Heart right ventricle (tissue), 16 donors: ENCODE data around the gene CLPTM1. TPM values are rescaled to one million over a fixed set of nuclear protein-coding genes. Genes with fewer than 3 reads are reported as not detected.
A peak's percentile ranks its signal among the peaks of the same experiment; 100 is the strongest.
"Not testable (repeated sequence)": the region's sequence is repeated elsewhere in the genome, so short reads cannot be mapped to it uniquely, and the experiment has no call there.

Experiments used
- ATAC-seq, 8 donors: fragments of 200-7000 bp; cut with Tn5 transposase; one replicate each; pipeline ENCODE4 v1.9.1; 2020; ENCODE audit warnings: mild to moderate bottlenecking in 8 of 8, moderate library complexity in 8 of 8, moderate number of reproducible peaks in 1 of 8
- DNase-seq, 2 donors: peaks; one replicate each; pipeline ENCODE4 v3.0.0-alpha.2; 2020
- H3K27ac ChIP-seq, 10 donors: fragments of 200-600 bp; sonication (generic) in 2 of 10; one replicate each; pipeline versions ENCODE4 v1.5.0 to v1.8.0; 2020 to 2022; ENCODE audit warnings: mild to moderate bottlenecking in 3 of 10
- H3K27me3 ChIP-seq, 7 donors: fragments of 200-600 bp; one replicate each; pipeline ENCODE4 v1.8.0; 2021 to 2022; ENCODE audit warnings: mild to moderate bottlenecking in 2 of 7
- H3K36me3 ChIP-seq, 9 donors: fragments of 200-600 bp; sonication (generic) in 1 of 9; one replicate each; pipeline versions ENCODE4 v1.5.0 to v1.8.0; 2020 to 2022; ENCODE audit warnings: mild to moderate bottlenecking in 2 of 9
- H3K4me1 ChIP-seq, 9 donors: fragments of 200-600 bp; sonication (generic) in 1 of 9; one replicate each; pipeline versions ENCODE4 v1.5.0 to v1.8.0; 2020 to 2022; ENCODE audit warnings: mild to moderate bottlenecking in 4 of 9
- H3K4me3 ChIP-seq, 10 donors: fragments of 200-600 bp; sonication (generic) in 2 of 10; one replicate each; pipeline versions ENCODE4 v1.5.0 to v1.8.0; 2020 to 2022; ENCODE audit warnings: mild to moderate bottlenecking in 7 of 10, moderate library complexity in 2 of 10
- H3K9me3 ChIP-seq, 11 donors: fragments of 200-600 bp in 10 of 11; sonication (generic) in 2 of 11; one replicate each; pipeline versions ENCODE4 v1.5.0 to v1.8.0; 2013 to 2022; ENCODE audit warnings: mild to moderate bottlenecking in 2 of 11, control low read depth in 1 of 11, moderate library complexity in 1 of 11
- CTCF ChIP-seq, 9 donors: fragments of 200-600 bp; sonication (generic) in 2 of 9; IDR thresholded peaks; one replicate each; pipeline versions ENCODE4 v1.5.0 to v1.8.0; 2021 to 2022; ENCODE audit warnings: antibody characterized with exemption in 9 of 9, mild to moderate bottlenecking in 5 of 9, moderate library complexity in 1 of 9
- WGBS, 2 donors: extraction: QIAGEN DNeasy Blood & Tissue Kit; methylation state at CpG; one replicate each; pipeline ENCODE4 v1.1.7; 2013; ENCODE audit warnings: inconsistent platforms in 1 of 2; 5-methylcytosine and 5-hydroxymethylcytosine counted together
- intact Hi-C, 10 donors: fragments of 100-400 bp; cut with DNase I; formaldehyde crosslinking; loops; one replicate each; pipeline versions ENCODE4 v1.11.1 to v1.14.2; 2022
- polyA plus RNA-seq, 2 donors: library from polyadenylated mRNA; stranded (reverse); fragments of 200-250 nt; gene quantifications; one replicate each; pipeline ENCODE4 v1.2.3, GENCODE V29; 2013
- total RNA-seq, 10 donors: library from RNA; stranded (reverse); fragmentation: NEBNext Ultra II Directional in 3 of 10; extraction: Animal tissue kit (Norgen Biotek cat#: 25700) in 3 of 10; gene quantifications; one replicate each; pipeline versions ENCODE4 v1.2.1 to v1.2.4, GENCODE V29; 2021 to 2023
- donor health status: Arrhythmogenic right ventricular cardiomyopathy.
- donor health status: ischemic (EF 13 %, LVEDD 7.1; RV severe dilation, severe dysfunction).
- donor health status: healthy with polysubstance abuse.
- donor health status: DM: no; HTN: yes; CAD: no.
- donor health status: DM: no; HTN: no; CAD: no.
- donor health status: ischemic (EF 25% LVEDD 6.9; RV normal size, moderate dysfunction).
- donor health status: ischemic (EF 25% LVEDD 5.7; RV mildly dilated, moderate dysfunction).
- donor health status: healthy.
- donor health status: DM: yes; HTN: yes; CAD: no.
- donor health status: Ischemic cardiomyopathy.
- donor health status: ischemic (EF 35%, LVEDD 5.7; RV mildly dilated, moderate dysfunction).
- donor health status: nonischemic (EF 11% LVEDD 7.7; RV severe dilation, severe dysfunction).
- donor health status: DM: yes; HTN: yes; CAD: no.
- donor health status: PGD.
- donor health status: ischemic (EF 29% LVEDD 5.4; RV normal size, mild dysfunction).
- donor health status: nonischemic (EF 23%, LVEDD 6.1; RV moderate dilation, normal function).

CLPTM1 gene
- total and polyA plus RNA-seq, 12 donors = 72.1 to 130 (median 95.7) TPM

GRCh38 chr19:44992336-44993163 lies 37.4 kb downstream of the CLPTM1 start:
- Histone ChIP-seq H3K27me3 (no peaks in the 10 kb centered on the region), H3K9me3 (no peaks in the 10 kb centered on the region), H3K4me3 (no peak overlapping the region), H3K27ac (no peak overlapping the region), H3K4me1 (no peaks in the 10 kb centered on the region), H3K36me3 (peaks cover 0 to 68% (median 18%) of the 10 kb centered on the region in 9 donors)
- DNase-seq (no peak), ATAC-seq (peak in 1 of 8 donors; percentile 18)
- no peak for TF ChIP-seq CTCF (IDR thresholded peaks at IDR 0.05)
- 93 to 94% methylated on average over 41 to 44 of the region's 44 CpGs for WGBS, 2 donors
- intact Hi-C loops = no loop called here

- 90 to 93% methylated on average over 6 of the region's 6 CpGs for WGBS, 2 donors
- Histone ChIP-seq H3K9me3 (no peaks in the 10 kb centered on the region), H3K4me3 (no peak overlapping the region), H3K27ac (no peak overlapping the region), H3K36me3 (peaks cover 0 to 58% (median 18%) of the 10 kb centered on the region in 9 donors), H3K4me1 (no peaks in the 10 kb centered on the region), H3K27me3 (no peaks in the 10 kb centered on the region)
- TF ChIP-seq CTCF (IDR thresholded peaks at IDR 0.05) = no peak
- ATAC-seq (no peak), DNase-seq (no peak)
- intact Hi-C loops = no loop called here
These were observed 38.3 kb downstream of the CLPTM1 start for GRCh38 chr19:44993526-44993925.

GRCh38 chr19:44993926-44994537 lies 38.9 kb downstream of the CLPTM1 start:
- ATAC-seq = no peak
- no peaks in the 10 kb centered on the region for H3K27me3 ChIP-seq
- H3K4me3 ChIP-seq = no peak overlapping the region
- no peak overlapping the region for H3K27ac ChIP-seq
- no peak for DNase-seq
- intact Hi-C loops = no loop called here
- TF ChIP-seq CTCF (IDR thresholded peaks at IDR 0.05) = no peak
- 90 to 92% methylated on average over 12 of the region's 12 CpGs for WGBS, 2 donors
- no peaks in the 10 kb centered on the region for H3K4me1 ChIP-seq
- peaks cover 0 to 53% (median 18%) of the 10 kb centered on the region in 9 donors for H3K36me3 ChIP-seq
- no peaks in the 10 kb centered on the region for H3K9me3 ChIP-seq

GRCh38 chr19:44998025-44998424 lies 42.8 kb downstream of the CLPTM1 start:
- no peak for TF ChIP-seq CTCF (IDR thresholded peaks at IDR 0.05)
- DNase-seq = no peak
- intact Hi-C loops = no loop called here
- Histone ChIP-seq H3K4me1 (peaks cover 5 to 16% (median 12%) of the 10 kb centered on the region in 9 donors), H3K4me3 (no peak overlapping the region), H3K27me3 (no peaks in the 10 kb centered on the region), H3K9me3 (no peaks in the 10 kb centered on the region), H3K27ac (no peak overlapping the region), H3K36me3 (peaks cover 0 to 15% (median 0%) of the 10 kb centered on the region in 9 donors)
- ATAC-seq = no peak
- WGBS, 2 donors = 85 to 86% methylated on average over 4 of the region's 4 CpGs

- H3K27ac ChIP-seq, H3K27me3 ChIP-seq, ATAC-seq, intact Hi-C loops, DNase-seq, H3K4me3 ChIP-seq, H3K9me3 ChIP-seq: not testable (repeated sequence)
- Histone ChIP-seq H3K4me1 (peaks cover 5 to 16% (median 12%) of the 10 kb centered on the region in 9 donors), H3K36me3 (peaks cover 0 to 16% (median 0%) of the 10 kb centered on the region in 9 donors)
- 72 to 79% methylated on average over 12 of the region's 12 CpGs for WGBS, 2 donors
These were observed 44.1 kb downstream of the CLPTM1 start for GRCh38 chr19:44999131-44999925.

- H3K27me3 ChIP-seq, ATAC-seq, H3K9me3 ChIP-seq, DNase-seq: not testable (repeated sequence)
- intact Hi-C loops = loop anchor here in 1 of 10 donors (2.0 kb wide), 1 partner anchor 46 kb away; the partner anchor contains the start of gene CLPTM1
- peaks cover 0 to 29% (median 0%) of the 10 kb centered on the region in 9 donors for H3K36me3 ChIP-seq
- peaks cover 5 to 16% (median 12%) of the 10 kb centered on the region in 9 donors for H3K4me1 ChIP-seq
- 71 to 78% methylated on average over 19 of the region's 19 CpGs for WGBS, 2 donors
- H3K4me3 ChIP-seq = peak overlapping the region in 7 of 10 donors; percentile 80 to 94 (median 85)
- peak overlapping the region in 7 of 10 donors; percentile 65 to 99 (median 98) for H3K27ac ChIP-seq
These were observed 45.5 kb downstream of the CLPTM1 start for GRCh38 chr19:45000665-45001064.
